Measurements from ENCODE around the gene STK17B. TPM values are rescaled to one million over a fixed set of nuclear protein-coding genes. Genes with fewer than 3 reads are reported as not detected.

STK17B gene
- total and polyA plus RNA-seq, 2 of the 13 experiments (the other 11 are each of a cell fraction or from before 2014, with no cell fraction given): 1.6 to 4.5 TPM

DNA sequence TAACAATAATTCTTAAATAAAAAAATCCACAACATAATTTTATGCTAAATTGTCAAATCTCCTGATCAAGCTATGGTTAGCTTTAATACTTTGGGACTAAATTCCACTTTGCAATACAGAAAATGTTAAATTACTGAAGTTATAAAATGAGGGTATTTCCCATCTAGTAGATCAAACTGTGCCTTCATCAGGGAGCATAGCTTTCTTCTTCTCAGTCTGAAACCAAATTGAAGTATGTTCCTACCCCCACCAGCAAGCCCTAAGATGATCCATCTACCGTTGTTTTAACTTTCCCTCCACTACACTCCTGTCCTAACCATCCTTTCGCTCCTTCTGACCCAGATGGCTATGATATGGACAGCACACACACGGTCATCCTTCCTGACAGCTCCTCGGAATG, 24.4 kb upstream of the STK17B start (continued):
- TF ChIP-seq, protein P1, sequence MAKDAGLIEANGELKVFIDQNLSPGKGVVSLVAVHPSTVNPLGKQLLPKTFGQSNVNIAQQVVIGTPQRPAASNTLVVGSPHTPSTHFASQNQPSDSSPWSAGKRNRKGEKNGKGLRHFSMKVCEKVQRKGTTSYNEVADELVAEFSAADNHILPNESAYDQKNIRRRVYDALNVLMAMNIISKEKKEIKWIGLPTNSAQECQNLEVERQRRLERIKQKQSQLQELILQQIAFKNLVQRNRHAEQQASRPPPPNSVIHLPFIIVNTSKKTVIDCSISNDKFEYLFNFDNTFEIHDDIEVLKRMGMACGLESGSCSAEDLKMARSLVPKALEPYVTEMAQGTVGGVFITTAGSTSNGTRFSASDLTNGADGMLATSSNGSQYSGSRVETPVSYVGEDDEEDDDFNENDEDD (CRISPR knock-in tag; IDR thresholded peaks at IDR 0.05; ENCODE audit: borderline replicate concordance): no peak
- no peak for TF ChIP-seq AKAP8 (CRISPR knock-in tag; IDR thresholded peaks at IDR 0.05)
- TF ChIP-seq, protein P2, sequence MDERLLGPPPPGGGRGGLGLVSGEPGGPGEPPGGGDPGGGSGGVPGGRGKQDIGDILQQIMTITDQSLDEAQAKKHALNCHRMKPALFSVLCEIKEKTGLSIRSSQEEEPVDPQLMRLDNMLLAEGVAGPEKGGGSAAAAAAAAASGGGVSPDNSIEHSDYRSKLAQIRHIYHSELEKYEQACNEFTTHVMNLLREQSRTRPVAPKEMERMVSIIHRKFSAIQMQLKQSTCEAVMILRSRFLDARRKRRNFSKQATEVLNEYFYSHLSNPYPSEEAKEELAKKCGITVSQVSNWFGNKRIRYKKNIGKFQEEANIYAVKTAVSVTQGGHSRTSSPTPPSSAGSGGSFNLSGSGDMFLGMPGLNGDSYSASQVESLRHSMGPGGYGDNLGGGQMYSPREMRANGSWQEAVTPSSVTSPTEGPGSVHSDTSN (CRISPR knock-in tag; IDR thresholded peaks at IDR 0.05): no peak

DNA sequence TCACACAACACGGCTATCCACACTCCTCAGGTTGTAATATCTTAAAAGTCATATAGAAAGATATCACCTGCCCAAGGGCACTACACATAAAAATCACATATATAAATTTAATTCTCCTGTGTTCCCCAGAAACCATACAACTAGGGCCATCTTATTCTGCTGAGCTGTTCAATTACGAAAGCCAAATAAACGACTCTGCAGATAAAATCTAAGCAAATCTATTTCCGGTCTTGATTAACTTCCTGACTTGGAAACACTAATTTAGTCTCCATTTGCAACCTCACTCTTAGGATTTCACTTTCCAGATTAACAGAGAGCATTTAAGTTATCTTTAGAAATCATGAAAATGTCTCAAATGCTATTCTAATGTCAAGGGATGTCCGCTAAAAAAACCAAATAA, 23.9 kb upstream of the STK17B start:
- H3K27ac ChIP-seq (ENCODE audit: extremely low read length, insufficient read depth, low read length): no peak overlapping the region
- H3K79me2 ChIP-seq (ENCODE audit: insufficient read depth, low read length): no peaks in the 10 kb centered on the region
- no peaks in the 10 kb centered on the region for H3K36me3 ChIP-seq (replicated peaks in 1 of 2; ENCODE audit: control insufficient read depth in 1 of 2, insufficient read depth in 2 of 2, low read length in 2 of 2)
- H4K20me1 ChIP-seq (ENCODE audit: insufficient read depth, low read length): no peaks in the 10 kb centered on the region
- DNase-seq (ENCODE audit: low spot score) (no peak), ATAC-seq (no peak), FAIRE-seq (no peak)
- intact Hi-C loops (cut with micrococcal nuclease; ENCODE audit: unreplicated experiment) (no loop called here), in situ Hi-C loops (cut with HindIII; ENCODE audit: extremely low pct_ligation_motif_present, low pct_unique_long_range_greater_than_20kb) (no loop called here)
- H2AFZ ChIP-seq (ENCODE audit: low read length): no peak overlapping the region
- no TSS peak for BruUV-seq (replicated peaks)
- no peaks in the 10 kb centered on the region; a peak in 1 of 5 replicates for H3K27me3 ChIP-seq (ENCODE audit: control insufficient read depth in 1 of 2, insufficient read depth in 2 of 2, low read length in 2 of 2)
- H3K4me3 ChIP-seq (replicated peaks in 1 of 3; ENCODE audit: insufficient read depth in 1 of 3, low read depth in 2 of 3, low read length in 3 of 3): no peak overlapping the region
- TF ChIP-seq, protein P3, sequence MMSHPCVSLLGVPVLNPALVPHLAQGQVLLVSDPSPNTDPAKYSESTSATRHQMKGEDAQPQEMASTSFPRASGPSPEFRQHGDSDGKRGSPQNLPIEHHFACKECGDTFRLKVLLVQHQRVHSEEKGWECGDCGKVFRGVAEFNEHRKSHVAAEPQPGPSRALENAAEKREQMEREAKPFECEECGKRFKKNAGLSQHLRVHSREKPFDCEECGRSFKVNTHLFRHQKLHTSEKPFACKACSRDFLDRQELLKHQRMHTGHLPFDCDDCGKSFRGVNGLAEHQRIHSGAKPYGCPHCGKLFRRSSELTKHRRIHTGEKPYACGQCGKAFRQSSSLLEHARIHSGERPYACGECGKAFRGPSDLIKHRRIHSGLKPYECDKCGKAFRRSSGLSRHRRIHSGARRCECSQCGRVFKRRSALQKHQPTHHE (CRISPR knock-in tag; IDR thresholded peaks at IDR 0.05; ENCODE audit: borderline replicate concordance): no peak
- TF ChIP-seq MAFF (IDR thresholded peaks at IDR 0.05; ENCODE audit: low read depth, low read length): 0 out of 2 replicates have a peak, but pooled peaks have one; percentile 26
- TF ChIP-seq MAFK (conservative IDR thresholded peaks at IDR 0.05 in 1 of 2, IDR thresholded peaks at IDR 0.05 in 1 of 2; ENCODE audit: low read length in 2 of 2): peak in 1 of 2 experiments; percentile 65; a peak in 3 of 4 replicates
- POLR2A ChIA-PET: interaction anchor here (0.6 kb wide), 1 partner anchor 127 kb away, joined by 3 read pairs; no protein-coding TSS in a partner anchor
- 15% methylated on average over 5 of the region's 5 CpGs for WGBS (ENCODE audit: low lambda C conversion rate)
- CTCF ChIA-PET (ENCODE audit: low intra/inter-chr PET ratio, low total read pairs): no interaction called here
- no peak overlapping the region for H3K4me2 ChIP-seq (ENCODE audit: low read depth, low read length)
- no peaks in the 10 kb centered on the region for H3K9me3 ChIP-seq (ENCODE audit: low read length)
- H3K4me1 ChIP-seq (ENCODE audit: insufficient read depth, low read length): no peaks in the 10 kb centered on the region
- H3K9ac ChIP-seq (ENCODE audit: insufficient read depth, low read depth, low read length): no peak overlapping the region

All from HepG2 (cell line).